H1 (cell line): Measurements from ENCODE around the gene KLHL40. TPM values are rescaled to one million over a fixed set of nuclear protein-coding genes. Genes with fewer than 3 reads are reported as not detected.

Experiments used
- CTCF ChIA-PET: fragments of 300-600 bp; sonication (Branson Sonifier 250); formaldehyde crosslinking; loops from one replicate; lab custom pipeline; 2021; ENCODE audit not compliant: partially characterized antibody; lab: Charles Lee
- POLR2A ChIA-PET: fragments of 300-600 bp; sonication (Branson Sonifier 250); formaldehyde crosslinking; loops from one replicate; lab custom pipeline; 2021; ENCODE audit warnings: inconsistent platforms; ENCODE audit not compliant: partially characterized antibody; lab: Charles Lee
- DNase-seq, 2 experiments: peaks; one replicate each; pipeline versions ENCODE4 v3.0.0 to v3.0.0-alpha.2; 2010 to 2022; ENCODE audit warnings: low spot score in 2 of 2, low read depth in 1 of 2, mixed read lengths in 1 of 2
- FAIRE-seq: peaks from 2 replicates; lab custom pipeline; 2011; peaks lifted over from hg19 to GRCh38; lab: Jason Lieb, UNC
- H2AFZ ChIP-seq: 2 replicates; pipeline ENCODE4 v1.8.1; 2012; ENCODE audit warnings: low read length, inconsistent platforms
- H2AK5ac ChIP-seq: 2 replicates; pipeline ENCODE4 v1.6.1; 2013; ENCODE audit warnings: low read depth, low read length
- H2BK120ac ChIP-seq: replicated peaks from 2 replicates; pipeline ENCODE3; 2013; ENCODE audit warnings: low read depth, low read length, inconsistent platforms
- H2BK12ac ChIP-seq: 2 replicates; pipeline ENCODE4 v1.6.1; 2013; ENCODE audit warnings: low read depth, low read length
- H2BK15ac ChIP-seq: 2 replicates; pipeline ENCODE4 v1.6.1; 2013; ENCODE audit warnings: low read length
- H2BK20ac ChIP-seq: 2 replicates; pipeline ENCODE4 v1.6.1; 2013; ENCODE audit warnings: low read length
- H2BK5ac ChIP-seq: 2 replicates; pipeline ENCODE4 v1.6.1; 2013; ENCODE audit warnings: low read depth, low read length
- H3K14ac ChIP-seq: 2 replicates; pipeline ENCODE4 v1.6.1; 2013; ENCODE audit warnings: inconsistent platforms; ENCODE audit not compliant: insufficient read length
- H3K18ac ChIP-seq: 2 replicates; pipeline ENCODE4 v1.6.1; 2013; ENCODE audit warnings: low read length; ENCODE audit errors: extremely low read depth
- H3K23ac ChIP-seq: 2 replicates; pipeline ENCODE4 v1.6.1; 2013; ENCODE audit warnings: inconsistent platforms; ENCODE audit not compliant: insufficient read length
- H3K23me2 ChIP-seq: 2 replicates; pipeline ENCODE4 v1.6.1; 2013; ENCODE audit warnings: low read depth, low read length
- H3K27ac ChIP-seq: 2 replicates; pipeline ENCODE4 v1.6.1; 2011; ENCODE audit warnings: low read depth, low read length, inconsistent platforms
- H3K27me3 ChIP-seq, 4 experiments: replicated peaks in 1 of 4; 1 replicate in 1 of 4; 2 replicates in 3 of 4; pipeline versions ENCODE4 v1.6.1 to v1.8.1; 2011 to 2013; ENCODE audit warnings: low read length in 3 of 4, mild to moderate bottlenecking in 3 of 4, inconsistent platforms in 2 of 4, mixed read lengths in 2 of 4, moderate library complexity in 1 of 4; ENCODE audit not compliant: control insufficient read depth in 3 of 4, insufficient read depth in 3 of 4; ENCODE audit errors: extremely low read depth in 1 of 4
- H3K36me3 ChIP-seq, 4 experiments: 2 replicates each; pipeline versions ENCODE4 v1.6.1 to v1.8.1; 2011 to 2013; ENCODE audit warnings: mild to moderate bottlenecking in 4 of 4, low read length in 3 of 4, moderate library complexity in 2 of 4, control low read depth in 1 of 4, inconsistent platforms in 1 of 4; ENCODE audit not compliant: insufficient read depth in 4 of 4, control insufficient read depth in 2 of 4
- H3K4ac ChIP-seq: replicated peaks from 2 replicates; pipeline ENCODE3; 2013; ENCODE audit warnings: low read length, low read depth, mixed read lengths, inconsistent platforms; ENCODE audit not compliant: insufficient read length
- H3K4me1 ChIP-seq, 4 experiments: replicated peaks in 1 of 4; 1 replicate in 1 of 4; 2 replicates in 3 of 4; pipeline versions ENCODE4 v1.6.1 to v1.8.1; 2011 to 2013; ENCODE audit warnings: low read length in 3 of 4, inconsistent platforms in 2 of 4, mixed read lengths in 1 of 4; ENCODE audit not compliant: insufficient read depth in 4 of 4, control insufficient read depth in 3 of 4
- H3K4me2 ChIP-seq, 2 experiments: 2 replicates each; pipeline versions ENCODE4 v1.6.1 to v1.8.1; 2011 to 2013; ENCODE audit warnings: low read depth in 2 of 2, low read length in 2 of 2, control low read depth in 1 of 2, inconsistent platforms in 1 of 2, mild to moderate bottlenecking in 1 of 2; ENCODE audit not compliant: insufficient read depth in 1 of 2
- H3K4me3 ChIP-seq, 4 experiments: fragments of 200-600, 300-600 bp in 1 of 4; sonication (generic), shearing (Covaris generic), sonication (Bioruptor Twin) in 1 of 4; 2 replicates each; pipeline versions ENCODE4 v1.5.1 to v1.8.1; 2011 to 2016; ENCODE audit warnings: low read length in 4 of 4, low read depth in 3 of 4, control low read depth in 2 of 4, inconsistent platforms in 2 of 4, mild to moderate bottlenecking in 2 of 4, mixed read lengths in 1 of 4, moderate library complexity in 1 of 4; ENCODE audit not compliant: insufficient read depth in 2 of 4; ENCODE audit errors: extremely low read depth in 1 of 4
- H3K56ac ChIP-seq: replicated peaks from 2 replicates; pipeline ENCODE3; 2013; ENCODE audit warnings: low read depth, mild to moderate bottlenecking, mixed read lengths, low read length, inconsistent platforms; ENCODE audit not compliant: insufficient read length
- H3K79me1 ChIP-seq: 2 replicates; pipeline ENCODE4 v1.6.1; 2013; ENCODE audit warnings: low read depth, low read length, control low read depth
- H3K79me2 ChIP-seq, 2 experiments: 2 replicates each; pipeline versions ENCODE4 v1.6.1 to v1.8.1; 2012 to 2013; ENCODE audit warnings: low read length in 2 of 2, mild to moderate bottlenecking in 2 of 2, inconsistent platforms in 1 of 2; ENCODE audit not compliant: insufficient read depth in 2 of 2, control insufficient read depth in 1 of 2
- H3K9ac ChIP-seq, 4 experiments: replicated peaks in 1 of 4; 1 replicate in 1 of 4; 2 replicates in 3 of 4; pipeline versions ENCODE4 v1.6.1 to v1.8.1; 2011 to 2013; ENCODE audit warnings: low read depth in 3 of 4, low read length in 3 of 4, control low read depth in 2 of 4, mild to moderate bottlenecking in 2 of 4, moderate library complexity in 2 of 4, inconsistent platforms in 1 of 4; ENCODE audit errors: extremely low read depth in 1 of 4
- H3K9me3 ChIP-seq, 2 experiments: 2 replicates each; pipeline versions ENCODE4 v1.6.1 to v1.8.1; 2012 to 2013; ENCODE audit warnings: mild to moderate bottlenecking in 2 of 2, moderate library complexity in 2 of 2, control low read depth in 1 of 2, inconsistent platforms in 1 of 2, low read depth in 1 of 2, low read length in 1 of 2, mixed read lengths in 1 of 2; ENCODE audit not compliant: insufficient read depth in 2 of 2
- H4K20me1 ChIP-seq, 2 experiments: replicated peaks in 1 of 2; 2 replicates each; pipeline versions ENCODE3 to v1.8.1; 2011 to 2013; ENCODE audit warnings: inconsistent platforms in 2 of 2, low read length in 2 of 2, mild to moderate bottlenecking in 1 of 2; ENCODE audit not compliant: insufficient read depth in 2 of 2, control insufficient read depth in 1 of 2
- H4K5ac ChIP-seq: 2 replicates; pipeline ENCODE4 v1.6.1; 2013; ENCODE audit warnings: low read length, low read depth, mixed read lengths, inconsistent platforms; ENCODE audit not compliant: insufficient read length
- H4K8ac ChIP-seq: 2 replicates; pipeline ENCODE4 v1.8.0; 2013; ENCODE audit warnings: mild to moderate bottlenecking, moderate library complexity, low read length, inconsistent platforms; ENCODE audit not compliant: insufficient read depth; ENCODE audit errors: extremely low read depth
- H4K91ac ChIP-seq: replicated peaks from 2 replicates; pipeline ENCODE3; 2013; ENCODE audit warnings: low read length, mixed read lengths, inconsistent platforms; ENCODE audit not compliant: insufficient read length
- CBX8 ChIP-seq: fragments of 300-800, 300-1000 bp; sonication (generic); IDR thresholded peaks from 2 replicates; pipeline ENCODE4 v1.7.1; 2016; ENCODE audit warnings: low read depth, low read length, borderline replicate concordance
- NANOG ChIP-seq: IDR thresholded peaks from 2 replicates; pipeline ENCODE4 v1.6.1; 2011; ENCODE audit warnings: low read length, low read depth, mild to moderate bottlenecking, inconsistent platforms; ENCODE audit not compliant: insufficient read depth, poor library complexity, severe bottlenecking
- POLR2AphosphoS5 ChIP-seq: IDR thresholded peaks from 2 replicates; pipeline ENCODE4 v1.6.1; 2011; ENCODE audit warnings: low read depth, low read length
- WGBS, 2 experiments: shearing (Covaris generic) in 1 of 2; methylation state at CpG; one replicate each; pipeline versions ENCODE4 v1.1.6 to v1.1.7; 2013 to 2015; ENCODE audit warnings: low lambda C conversion rate in 2 of 2, mixed read lengths in 2 of 2, inconsistent platforms in 1 of 2, low coverage in 1 of 2, missing lambda C conversion rate in 1 of 2; ENCODE audit not compliant: insufficient replicate concordance in 2 of 2, insufficient coverage in 1 of 2, insufficient read length in 1 of 2; ENCODE audit errors: extremely low coverage in 1 of 2, missing lambda C conversion rate in 1 of 2; 5-methylcytosine and 5-hydroxymethylcytosine counted together
- polyA plus RNA-seq, 7 experiments: library from polyadenylated mRNA; depleted of rRNA in 3 of 7; stranded (reverse) in 5 of 7; unstranded in 2 of 7; fragments of >200 nt in 5 of 7; fragments of 200-250 nt in 2 of 7; gene quantifications; 1 replicate in 5 of 7; 2 replicates in 1 of 7; 4 replicates in 1 of 7; pipeline versions ENCODE4 v1.2.1 to v1.2.3, GENCODE V29; 2011 to 2013; ENCODE audit warnings: missing spikeins in 2 of 7, mixed read lengths in 2 of 7
- total RNA-seq: library from RNA; stranded (reverse); fragmentation: NEBNext Ultra II Directional; extraction: Animal tissue kit (Norgen Biotek cat#: 25700); gene quantifications from 2 replicates; pipeline ENCODE4 v1.2.1, GENCODE V29; 2021

The KLHL40 gene
- total and polyA plus RNA-seq, 2 of the 8 experiments (the other 6 are each of a cell fraction or from before 2014, with no cell fraction given): 0.02 TPM; not detected in 1

GRCh38 chr3:42657675-42658074 is 27.7 kb upstream of the KLHL40 start:
- Histone ChIP-seq H3K56ac (no peak overlapping the region), H3K18ac (peak overlapping the region; percentile 32; the same call in 1 of the 2 replicates), H3K9me3 (no peaks in the 10 kb centered on the region), H3K9ac (no peak overlapping the region), H2AK5ac (no peak overlapping the region), H3K23ac (no peak overlapping the region), H4K20me1 (peaks cover 0 to 1% of the 10 kb centered on the region in 2 experiments), H2AFZ (no peak overlapping the region), H3K27ac (no peak overlapping the region), H3K4me1 (peaks cover 6 to 21% (median 19%) of the 10 kb centered on the region in 4 experiments), H2BK15ac (0 out of 2 replicates have a peak overlapping the region, but pooled peaks have one; percentile 61), H2BK20ac (no peak overlapping the region), H2BK120ac (no peak overlapping the region), H3K79me2 (no peaks in the 10 kb centered on the region), H3K36me3 (no peaks in the 10 kb centered on the region; a peak in 1 of 8 replicates), H3K4ac (no peak overlapping the region), H3K27me3 (no peaks in the 10 kb centered on the region), H3K79me1 (no peaks in the 10 kb centered on the region), H3K4me3 (no peak overlapping the region), H3K4me2 (no peak overlapping the region), H4K91ac (no peak overlapping the region), H2BK12ac (no peak overlapping the region), H3K23me2 (peaks cover 3% of the 10 kb centered on the region; the same call in 1 of the 2 replicates), H4K8ac (no peak overlapping the region), H4K5ac (no peak overlapping the region), H2BK5ac (no peak overlapping the region; the same call in 1 of the 2 replicates), H3K14ac (no peak overlapping the region)
- POLR2A ChIA-PET: interaction anchor here (0.9 to 2.6 kb wide), 4 partner anchors 8 to 66 kb away, joined by 3 to 6 read pairs (median 4); no protein-coding TSS in a partner anchor
- FAIRE-seq (no peak), DNase-seq (no peak)
- TF ChIP-seq NANOG (no peak), CBX8 (no peak), POLR2AphosphoS5 (no peak)
- WGBS, 2 experiments: 87% methylated on average over 4 of the region's 4 CpGs; no CpG with 5 or more reads in 1 of the 2 experiments
- CTCF ChIA-PET: interaction anchor here (0.9 to 7.0 kb wide), 3 partner anchors 89 to 99 kb away, joined by 3 to 54 read pairs (median 32); no protein-coding TSS in a partner anchor
